Right cardiac atrium (tissue), 5 donors: Measurements from ENCODE around the gene GINS1. TPM values are rescaled to one million over a fixed set of nuclear protein-coding genes. Genes with fewer than 3 reads are reported as not detected.

Source experiments
- ATAC-seq, 2 donors: fragments of 200-7000 bp; cut with Tn5 transposase; one replicate each; pipeline versions ENCODE4 v1.8.0 to v1.9.1; 2020; ENCODE audit warnings: moderate library complexity in 2 of 2, mild to moderate bottlenecking in 1 of 2
- DNase-seq, 3 donors: peaks; one replicate each; pipeline ENCODE4 v3.0.0-alpha.2; 2020
- H3K27ac ChIP-seq: one replicate; pipeline ENCODE4 v1.5.1; 2013; ENCODE audit warnings: mild to moderate bottlenecking, low read length, control low read depth, moderate library complexity
- H3K27me3 ChIP-seq: one replicate; pipeline ENCODE4 v1.6.1; 2013; ENCODE audit not compliant: control insufficient read depth, insufficient read depth
- H3K4me1 ChIP-seq: one replicate; pipeline ENCODE4 v1.6.1; 2013; ENCODE audit warnings: low read length; ENCODE audit not compliant: control insufficient read depth, insufficient read depth
- H3K4me3 ChIP-seq: one replicate; pipeline ENCODE4 v1.5.1; 2013; ENCODE audit warnings: low read length, control low read depth
- H3K9me3 ChIP-seq: one replicate; pipeline ENCODE4 v1.6.1; 2013; ENCODE audit warnings: low read length; ENCODE audit not compliant: control insufficient read depth
- WGBS: extraction: QIAGEN DNeasy Blood & Tissue Kit; methylation state at CpG from one replicate; pipeline ENCODE4 v1.1.7; 2013; 5-methylcytosine and 5-hydroxymethylcytosine counted together
- intact Hi-C, 4 donors: fragments of 100-400 bp; cut with DNase I; formaldehyde crosslinking; loops; one replicate each; pipeline versions ENCODE4 v1.11.0 to v1.14.0; 2022 to 2023
- polyA plus RNA-seq: library from polyadenylated mRNA; stranded (reverse); fragments of 200-250 nt; gene quantifications from one replicate; pipeline ENCODE4 v1.2.3, GENCODE V29; 2013
- total RNA-seq, 4 donors: library from RNA; stranded (reverse); fragmentation: NEBNext Ultra II Directional; extraction: Animal tissue kit (Norgen Biotek cat#: 25700); gene quantifications; one replicate each; pipeline ENCODE4 v1.2.1, GENCODE V29; 2021
- donor health status: healthy with polysubstance abuse.
- donor health status: DM: no; HTN: yes; CAD: no.
- donor health status: DM: no; HTN: no; CAD: no.
- donor health status: DM: no; HTN: yes; CAD: no; lungs with severe emphysema.
- donor health status: DM: yes; HTN: yes; CAD: no.

The GINS1 gene
- total and polyA plus RNA-seq, 5 donors: 0.45 to 0.85 (median 0.54) TPM

DNA sequence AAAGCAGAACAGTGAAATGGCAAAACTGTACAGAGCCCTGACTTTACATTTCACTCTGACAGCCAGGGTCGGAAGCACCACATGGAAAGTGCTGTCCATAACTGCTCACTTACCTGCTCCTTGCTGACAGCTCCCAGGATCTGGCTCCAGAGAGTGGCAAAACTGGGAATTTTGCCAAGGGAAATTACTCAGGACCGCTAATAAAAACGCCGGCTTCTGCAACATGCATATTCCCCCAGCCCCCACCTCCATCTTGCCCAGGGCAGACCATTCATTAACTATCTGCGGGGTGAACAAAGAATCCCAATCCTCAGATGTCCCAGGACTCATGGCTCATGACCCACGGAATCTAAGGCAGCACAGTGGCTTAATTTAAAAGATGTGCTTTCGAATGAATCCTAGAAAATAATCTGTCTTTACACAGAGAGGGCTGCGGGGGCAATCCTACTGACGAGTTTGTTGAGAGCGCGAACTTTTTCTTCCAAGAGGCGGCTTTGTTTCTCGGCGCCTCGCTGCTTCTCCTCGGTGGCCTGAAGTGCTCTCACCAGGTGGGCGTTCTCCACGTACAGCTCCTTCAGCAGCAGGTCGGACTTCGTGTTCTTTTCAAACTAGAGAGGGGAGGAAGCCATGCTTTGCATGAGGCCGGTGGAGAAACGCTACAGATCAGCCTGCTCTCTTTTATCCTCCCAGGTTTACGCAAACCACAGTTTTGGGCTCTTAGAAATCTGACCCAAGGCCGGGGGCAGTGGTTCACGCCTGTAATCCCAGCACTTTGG lies 45.8 kb downstream of the GINS1 start:
- WGBS: 70% methylated on average over 25 of the region's 25 CpGs
- no peaks in the 10 kb centered on the region for H3K27me3 ChIP-seq
- DNase-seq (no peak), ATAC-seq (peak; percentile 28 to 52)
- H3K4me1 ChIP-seq: no peaks in the 10 kb centered on the region
- H3K4me3 ChIP-seq: no peak overlapping the region
- H3K9me3 ChIP-seq: no peaks in the 10 kb centered on the region
- intact Hi-C loops: no loop called here
- no peak overlapping the region for H3K27ac ChIP-seq

DNA sequence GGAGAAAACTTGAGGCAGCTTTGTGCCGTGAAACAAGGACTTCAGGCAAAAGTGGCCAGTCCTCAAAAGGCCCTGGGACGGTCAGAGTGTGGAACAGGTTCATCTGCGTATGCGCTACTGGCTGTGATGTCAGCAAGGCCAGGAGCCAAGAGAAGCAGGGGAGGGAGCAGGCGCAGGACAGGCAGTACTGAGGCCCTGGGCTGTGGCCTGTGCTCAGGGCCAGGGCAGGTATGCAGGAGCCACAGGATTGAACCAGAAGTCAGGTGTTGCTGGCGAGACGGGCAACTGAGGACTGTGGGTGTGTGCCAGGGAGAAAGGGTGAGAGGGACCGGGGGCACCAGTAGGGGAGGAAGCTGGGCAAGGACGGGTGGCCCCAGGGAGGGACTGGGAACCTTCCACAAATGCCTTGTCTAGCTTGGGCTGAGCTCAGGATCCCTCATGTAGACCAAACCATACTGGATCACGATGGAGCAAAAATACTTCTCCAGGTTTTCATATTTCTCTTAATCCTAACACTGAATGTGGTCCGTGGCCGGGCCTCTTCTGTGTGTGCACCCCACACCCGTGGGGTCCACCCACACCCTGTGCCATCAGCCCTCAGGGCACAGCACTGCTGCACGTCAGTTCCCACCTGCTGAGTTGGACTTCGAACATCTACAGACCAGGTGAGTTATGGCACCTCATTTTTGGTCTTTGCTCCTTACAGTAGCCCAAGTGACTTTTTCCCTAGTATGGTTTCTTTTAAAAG lies 46.9 kb downstream of the GINS1 start:
- ATAC-seq (no peak), DNase-seq (no peak)
- WGBS: 94% methylated on average over 15 of the region's 15 CpGs

DNA sequence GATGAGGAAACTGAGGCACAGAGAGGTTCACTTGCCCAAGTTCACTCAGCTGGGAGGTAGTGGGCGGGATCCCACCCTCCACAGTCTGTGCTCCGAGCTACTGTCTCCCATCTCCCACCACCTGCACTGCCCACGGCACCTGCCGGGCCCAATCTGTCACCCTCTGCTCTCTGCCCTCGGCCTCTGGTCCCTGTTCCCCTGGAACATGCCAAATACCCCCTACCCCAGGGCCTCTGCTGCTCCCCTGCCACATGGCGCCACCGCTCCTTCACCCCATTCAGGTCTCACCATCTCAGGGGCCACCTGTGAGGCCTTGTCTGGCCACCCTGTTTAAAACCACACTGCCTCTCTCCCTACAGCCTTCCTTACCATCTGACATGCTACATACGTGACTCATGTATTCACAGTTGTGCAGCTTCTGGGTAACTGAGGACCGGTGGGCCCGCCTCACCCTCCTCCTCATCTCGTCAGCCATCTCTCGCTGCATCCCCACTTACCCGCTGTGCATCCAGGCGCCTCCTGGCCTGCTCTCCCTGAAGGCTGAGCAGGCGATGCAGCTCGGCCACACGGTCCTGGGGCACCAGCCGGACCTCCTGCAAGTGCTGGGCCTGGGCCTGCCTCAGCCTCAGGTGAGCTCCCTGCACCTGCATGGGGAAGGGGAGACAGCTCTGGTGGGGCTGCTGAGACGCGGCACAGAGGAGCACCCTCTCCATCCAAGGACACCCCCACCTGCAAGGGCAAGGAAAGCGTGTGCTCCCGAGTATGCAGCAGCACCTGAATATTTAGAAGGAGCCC lies 50.6 kb downstream of the GINS1 start:
- intact Hi-C loops: no loop called here
- ATAC-seq (no peak), DNase-seq (no peak)
- Histone ChIP-seq H3K4me3 (no peak overlapping the region), H3K27me3 (no peaks in the 10 kb centered on the region), H3K4me1 (no peaks in the 10 kb centered on the region), H3K27ac (no peak overlapping the region), H3K9me3 (no peaks in the 10 kb centered on the region)
- WGBS: 93% methylated on average over 22 of the region's 22 CpGs

More for the DNA sequence above, 46.9 kb downstream of the GINS1 start:
- Histone ChIP-seq H3K4me1 (no peaks in the 10 kb centered on the region), H3K27me3 (no peaks in the 10 kb centered on the region), H3K4me3 (no peak overlapping the region), H3K27ac (no peak overlapping the region), H3K9me3 (no peaks in the 10 kb centered on the region)
- intact Hi-C loops: no loop called here

DNA sequence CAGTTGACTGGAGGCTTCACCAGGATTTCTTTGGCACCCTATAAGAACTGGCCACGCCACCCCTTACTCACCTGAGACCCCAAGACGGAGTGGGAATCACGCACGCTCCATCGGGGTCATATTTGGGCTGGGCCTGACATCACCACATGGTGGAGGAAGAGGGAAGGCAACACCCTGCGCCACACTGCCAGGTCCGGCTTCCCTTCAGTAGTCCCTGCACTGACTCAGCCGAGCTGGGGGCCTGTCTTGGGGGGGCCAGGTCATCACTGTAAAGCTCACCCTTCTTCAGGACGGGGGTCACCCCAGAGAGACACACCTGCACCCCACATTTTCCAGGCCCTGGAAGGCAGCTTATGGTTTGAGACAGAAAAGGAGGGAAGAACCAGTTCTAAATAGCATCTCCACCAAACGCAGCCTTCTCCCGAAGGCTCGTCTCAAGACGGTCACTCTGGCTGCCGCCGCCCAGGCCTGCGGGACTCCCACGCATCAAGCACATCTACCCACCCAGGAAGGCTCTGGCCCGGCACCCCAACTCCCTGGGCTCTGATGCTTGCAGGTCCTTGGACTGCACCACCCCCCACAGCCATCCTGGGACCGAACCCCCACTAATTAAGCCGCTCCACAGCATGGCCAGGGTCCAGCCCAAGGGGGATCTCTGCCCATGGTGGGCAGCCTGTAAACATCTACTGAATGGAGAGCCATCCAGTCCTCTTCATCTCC lies 51.8 kb downstream of the GINS1 start:
- DNase-seq: no peak

DNA sequence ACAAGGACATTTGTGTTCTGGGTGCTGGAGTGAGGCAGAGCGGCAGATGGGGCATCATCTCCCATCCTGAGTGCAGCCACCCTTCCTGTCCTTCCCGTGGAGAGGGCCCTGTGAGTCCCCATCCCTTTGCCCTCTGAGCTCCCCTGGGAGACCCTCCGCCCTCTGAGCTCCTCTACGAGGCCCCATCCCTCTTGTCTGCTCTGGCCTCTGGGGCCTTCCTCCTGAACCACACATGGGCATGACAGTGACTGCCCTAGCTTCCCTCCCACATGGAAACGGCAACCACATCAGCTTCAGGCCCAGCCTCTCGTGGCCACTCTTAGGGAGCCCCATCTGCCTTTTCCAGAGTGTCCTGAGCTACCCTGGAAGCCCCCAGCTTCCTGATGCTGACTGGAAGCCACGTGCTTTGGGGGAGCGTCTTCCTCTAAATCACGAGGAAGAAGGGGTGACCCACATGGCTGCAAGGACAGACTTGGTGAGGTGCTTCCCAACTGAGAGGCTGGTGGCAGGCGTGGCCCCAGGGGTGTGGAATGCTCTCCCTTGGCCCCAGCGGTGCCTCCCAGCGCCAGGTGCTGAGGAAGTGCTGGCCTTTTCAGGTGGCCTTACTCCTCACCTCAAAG lies 52.6 kb downstream of the GINS1 start:
- Histone ChIP-seq H3K9me3 (no peaks in the 10 kb centered on the region), H3K4me3 (no peak overlapping the region), H3K4me1 (peaks cover 3% of the 10 kb centered on the region), H3K27ac (no peak overlapping the region), H3K27me3 (no peaks in the 10 kb centered on the region)
- DNase-seq (no peak), ATAC-seq (no peak)
- intact Hi-C loops: no loop called here
- WGBS: 79% methylated on average over 12 of the region's 12 CpGs

More for the DNA sequence above, 51.8 kb downstream of the GINS1 start:
- no peaks in the 10 kb centered on the region for H3K9me3 ChIP-seq
- H3K4me3 ChIP-seq: no peak overlapping the region
- H3K27ac ChIP-seq: no peak overlapping the region
- WGBS: 90% methylated on average over 20 of the region's 20 CpGs
- H3K4me1 ChIP-seq: no peaks in the 10 kb centered on the region
- no peaks in the 10 kb centered on the region for H3K27me3 ChIP-seq
- intact Hi-C loops: no loop called here
- no peak for ATAC-seq

DNA sequence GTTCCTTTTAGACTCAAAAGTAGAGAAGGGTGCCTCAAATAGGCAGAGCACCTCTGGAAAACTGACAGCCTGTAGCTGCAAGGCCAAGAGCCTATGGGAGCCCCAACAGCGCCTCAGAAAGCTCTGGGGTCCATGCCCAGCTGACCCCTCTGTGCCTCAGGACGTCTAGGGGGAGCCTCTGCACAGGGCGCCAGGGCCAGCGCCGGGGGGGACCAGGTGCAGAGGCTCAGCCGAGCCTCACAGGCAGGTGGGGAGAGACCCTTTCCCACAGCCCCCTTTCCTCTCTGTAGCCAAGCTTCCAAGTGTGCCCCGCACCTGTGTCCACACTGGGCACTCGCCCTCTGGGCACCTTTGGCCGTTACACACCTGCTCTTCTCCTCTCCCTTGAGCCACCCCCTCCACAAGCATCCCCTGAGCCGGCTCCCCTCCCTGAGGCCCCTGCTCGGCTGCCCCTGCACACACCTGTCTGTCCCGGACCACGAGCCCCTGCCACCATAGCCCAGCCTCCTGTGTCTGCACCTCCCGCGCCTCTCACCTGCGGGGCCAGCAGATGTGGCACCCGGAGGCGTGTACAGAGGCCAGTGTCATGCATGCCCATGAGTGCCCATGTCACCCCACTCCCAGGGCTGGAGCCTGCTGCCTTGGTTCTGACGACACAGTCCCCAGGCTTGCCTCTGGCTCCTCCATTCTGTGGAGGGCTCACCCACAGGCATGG lies 53.2 kb downstream of the GINS1 start:
- peaks cover 6% of the 10 kb centered on the region for H3K4me1 ChIP-seq
- WGBS: 92% methylated on average over 19 of the region's 19 CpGs
- ATAC-seq (no peak), DNase-seq (no peak)
- H3K4me3 ChIP-seq: no peak overlapping the region
- intact Hi-C loops: no loop called here
- no peaks in the 10 kb centered on the region for H3K9me3 ChIP-seq
- no peak overlapping the region for H3K27ac ChIP-seq
- no peaks in the 10 kb centered on the region for H3K27me3 ChIP-seq

DNA sequence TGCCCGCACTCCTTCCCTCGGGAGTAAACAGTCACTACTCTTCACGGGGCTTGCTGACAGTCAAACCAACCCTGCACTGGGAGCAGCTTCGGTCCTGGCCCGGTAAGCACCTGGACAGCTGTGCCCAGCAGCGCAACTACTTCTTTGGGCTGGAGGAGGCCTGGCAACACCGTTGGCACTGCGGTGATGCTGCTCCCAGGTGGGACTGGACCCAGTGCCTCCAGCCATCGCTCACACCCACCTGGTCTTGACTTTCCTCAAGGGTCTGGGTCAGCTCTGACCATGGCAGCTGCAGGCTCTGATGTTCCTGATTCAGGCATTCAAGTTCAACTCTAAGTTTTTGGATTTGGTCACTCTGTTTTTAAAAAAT lies 53.8 kb downstream of the GINS1 start:
- ATAC-seq (no peak), DNase-seq (no peak)
- intact Hi-C loops: no loop called here
- no peaks in the 10 kb centered on the region for H3K9me3 ChIP-seq
- 86% methylated on average over 9 of the region's 9 CpGs for WGBS
- H3K4me1 ChIP-seq: peaks cover 6% of the 10 kb centered on the region
- no peak overlapping the region for H3K4me3 ChIP-seq
- H3K27me3 ChIP-seq: no peaks in the 10 kb centered on the region
- no peak overlapping the region for H3K27ac ChIP-seq

DNA sequence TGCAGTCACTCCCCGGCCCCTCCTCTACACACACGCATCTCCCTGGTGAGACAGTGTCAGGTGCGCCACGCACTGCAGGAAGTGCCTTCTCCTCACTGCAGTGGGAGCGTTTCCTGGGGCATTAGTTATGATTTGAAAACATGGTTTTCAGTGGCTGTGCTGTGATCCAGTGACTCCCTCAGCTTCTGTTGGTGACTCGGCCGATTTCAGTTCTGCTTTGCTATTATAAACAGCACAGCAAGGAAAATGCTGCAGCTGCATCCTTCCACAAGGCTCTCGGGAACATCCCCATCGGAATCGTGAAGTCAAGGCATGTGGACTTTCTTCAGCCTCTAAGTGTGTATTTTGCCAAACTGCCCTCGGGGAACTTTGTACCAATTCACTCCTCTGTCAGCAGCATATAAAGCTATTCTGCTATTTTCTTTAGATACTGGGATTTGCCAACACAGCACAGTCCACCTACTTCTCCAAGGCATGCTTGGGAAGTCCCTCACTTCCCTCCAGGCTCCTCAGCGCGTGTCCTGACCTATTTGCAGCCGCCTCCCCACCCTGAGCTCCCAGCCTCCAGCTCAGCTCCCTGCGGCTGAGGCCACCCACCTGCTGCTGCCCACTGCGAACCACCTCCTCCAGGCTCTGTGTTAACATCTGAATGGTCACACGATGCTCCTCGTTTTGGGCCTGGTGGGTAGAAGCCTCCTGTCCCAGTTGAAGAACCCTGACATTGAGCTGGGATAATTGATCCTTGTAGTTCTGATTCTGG lies 54.5 kb downstream of the GINS1 start:
- Histone ChIP-seq H3K9me3 (no peaks in the 10 kb centered on the region), H3K4me1 (peaks cover 6% of the 10 kb centered on the region), H3K27me3 (no peaks in the 10 kb centered on the region), H3K4me3 (no peak overlapping the region), H3K27ac (no peak overlapping the region)
- 83% methylated on average over 18 of the region's 18 CpGs for WGBS
- ATAC-seq (no peak), DNase-seq (no peak)
- intact Hi-C loops: no loop called here

DNA sequence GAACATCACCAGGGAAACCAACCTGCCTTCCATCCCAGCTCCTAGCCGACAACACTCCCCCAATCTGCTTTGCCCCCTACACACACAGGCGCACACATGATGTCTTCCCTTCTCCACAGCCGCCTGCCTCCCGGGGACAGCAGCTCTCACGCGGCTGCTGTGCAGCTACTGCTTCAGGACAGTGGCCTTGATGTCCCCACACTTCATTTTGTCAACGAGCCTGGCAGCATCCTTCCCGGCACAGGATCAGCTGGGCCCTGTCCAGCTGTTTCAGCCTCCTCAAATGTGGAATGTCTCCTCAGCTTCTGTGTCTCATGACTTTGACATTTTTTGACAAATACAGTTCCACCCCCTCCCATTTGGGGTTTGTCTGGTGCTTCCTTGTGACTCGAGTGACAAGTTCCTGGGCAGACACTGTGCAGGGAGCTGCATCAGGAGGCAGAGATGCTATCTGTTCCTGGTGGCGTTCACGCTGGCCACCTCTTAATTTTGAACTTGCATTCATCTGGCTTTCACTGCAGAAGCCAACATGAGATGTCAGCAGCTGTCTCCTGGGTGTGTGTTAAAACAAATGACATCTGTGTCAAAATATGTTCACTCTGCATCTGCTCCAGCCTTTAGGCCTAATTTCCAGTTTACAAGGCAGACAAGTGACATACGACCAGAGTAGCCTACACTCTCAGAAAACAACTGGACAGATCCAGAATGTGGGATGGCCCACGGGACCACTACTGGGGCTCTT lies 57.2 kb downstream of the GINS1 start:
- no peaks in the 10 kb centered on the region for H3K27me3 ChIP-seq
- H3K27ac ChIP-seq: no peak overlapping the region
- intact Hi-C loops: no loop called here
- H3K4me1 ChIP-seq: peaks cover 6% of the 10 kb centered on the region
- WGBS: 43% methylated on average over 13 of the region's 13 CpGs
- H3K9me3 ChIP-seq: no peaks in the 10 kb centered on the region
- no peak overlapping the region for H3K4me3 ChIP-seq
- DNase-seq (peak in 1 of 3 donors; percentile 70), ATAC-seq (peak; percentile 39 to 57)
